ENCODE measurements around the gene LDLRAD3. TPM values are rescaled to one million over a fixed set of nuclear protein-coding genes. Genes with fewer than 3 reads are reported as not detected.

Gene LDLRAD3
- total RNA-seq, 1 experiment from 2014 or later: 28.1 TPM

DNA sequence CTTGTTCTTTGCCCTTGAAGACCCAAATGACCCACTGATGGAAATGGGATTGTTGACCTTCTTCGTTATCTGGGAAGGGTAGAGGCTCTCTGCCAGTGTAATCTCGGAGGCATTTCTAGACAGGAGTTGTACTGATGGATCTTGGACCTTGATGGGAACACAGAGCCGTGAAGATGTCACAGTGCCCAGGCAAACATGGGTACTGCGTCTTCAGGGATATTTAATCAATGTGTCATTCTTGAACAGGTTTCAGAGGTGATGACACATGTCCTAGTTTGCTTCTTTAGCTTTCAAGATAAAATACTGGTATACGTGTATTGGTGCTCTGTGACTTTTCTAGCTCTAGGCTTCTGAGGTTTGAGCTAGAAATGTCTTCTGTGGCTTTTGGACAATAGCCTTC lies 6.2 kb downstream of the LDLRAD3 start:
- no TSS peak for BruUV-seq (replicated peaks)
- POLR2A ChIA-PET: no interaction called here
- Histone ChIP-seq H3K27ac (ENCODE audit: low read length) (no peak overlapping the region), H3K4me3 (ENCODE audit: low read depth in 2 of 2, low read length in 2 of 2) (no peak overlapping the region), H3K4me1 (ENCODE audit: control insufficient read depth, insufficient read depth, low read length) (peaks cover 29% of the 10 kb centered on the region), H3K9me3 (ENCODE audit: control insufficient read depth, insufficient read depth, low read depth, low read length) (no peaks in the 10 kb centered on the region), H3K36me3 (ENCODE audit: control insufficient read depth, insufficient read depth, low read length) (no peaks in the 10 kb centered on the region), H3K27me3 (ENCODE audit: control insufficient read depth, insufficient read depth, low read length) (no peaks in the 10 kb centered on the region)
- DNase-seq (ENCODE audit: low read depth, low spot score): no peak
- in situ Hi-C loops (cut with HindIII; ENCODE audit: low pct_unique_long_range_greater_than_20kb, low sequenced_read_pairs): no loop called here
- CTCF ChIA-PET: interaction anchor here (0.8 kb wide), 1 partner anchor 128 kb away, joined by 4 read pairs; no protein-coding TSS in a partner anchor
- ATAC-seq: no peak
- intact Hi-C loops (cut with micrococcal nuclease; ENCODE audit: unreplicated experiment): no loop called here
- TF ChIP-seq, protein P1, sequence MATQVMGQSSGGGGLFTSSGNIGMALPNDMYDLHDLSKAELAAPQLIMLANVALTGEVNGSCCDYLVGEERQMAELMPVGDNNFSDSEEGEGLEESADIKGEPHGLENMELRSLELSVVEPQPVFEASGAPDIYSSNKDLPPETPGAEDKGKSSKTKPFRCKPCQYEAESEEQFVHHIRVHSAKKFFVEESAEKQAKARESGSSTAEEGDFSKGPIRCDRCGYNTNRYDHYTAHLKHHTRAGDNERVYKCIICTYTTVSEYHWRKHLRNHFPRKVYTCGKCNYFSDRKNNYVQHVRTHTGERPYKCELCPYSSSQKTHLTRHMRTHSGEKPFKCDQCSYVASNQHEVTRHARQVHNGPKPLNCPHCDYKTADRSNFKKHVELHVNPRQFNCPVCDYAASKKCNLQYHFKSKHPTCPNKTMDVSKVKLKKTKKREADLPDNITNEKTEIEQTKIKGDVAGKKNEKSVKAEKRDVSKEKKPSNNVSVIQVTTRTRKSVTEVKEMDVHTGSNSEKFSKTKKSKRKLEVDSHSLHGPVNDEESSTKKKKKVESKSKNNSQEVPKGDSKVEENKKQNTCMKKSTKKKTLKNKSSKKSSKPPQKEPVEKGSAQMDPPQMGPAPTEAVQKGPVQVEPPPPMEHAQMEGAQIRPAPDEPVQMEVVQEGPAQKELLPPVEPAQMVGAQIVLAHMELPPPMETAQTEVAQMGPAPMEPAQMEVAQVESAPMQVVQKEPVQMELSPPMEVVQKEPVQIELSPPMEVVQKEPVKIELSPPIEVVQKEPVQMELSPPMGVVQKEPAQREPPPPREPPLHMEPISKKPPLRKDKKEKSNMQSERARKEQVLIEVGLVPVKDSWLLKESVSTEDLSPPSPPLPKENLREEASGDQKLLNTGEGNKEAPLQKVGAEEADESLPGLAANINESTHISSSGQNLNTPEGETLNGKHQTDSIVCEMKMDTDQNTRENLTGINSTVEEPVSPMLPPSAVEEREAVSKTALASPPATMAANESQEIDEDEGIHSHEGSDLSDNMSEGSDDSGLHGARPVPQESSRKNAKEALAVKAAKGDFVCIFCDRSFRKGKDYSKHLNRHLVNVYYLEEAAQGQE (IDR thresholded peaks at IDR 0.05; ENCODE audit: insufficient read depth in 1 of 2, low read depth in 2 of 2, low read length in 1 of 2): no peak
- no peak for TF ChIP-seq SIN3A (IDR thresholded peaks at IDR 0.05; ENCODE audit: borderline replicate concordance, insufficient read depth, low read depth, low read length)
- no peak for TF ChIP-seq TCF7L2 (IDR thresholded peaks at IDR 0.05; ENCODE audit: low read depth, low read length)
- TF ChIP-seq POLR2AphosphoS5 (IDR thresholded peaks at IDR 0.05; ENCODE audit: low read depth, low read length): no peak
- TF ChIP-seq, protein P2, sequence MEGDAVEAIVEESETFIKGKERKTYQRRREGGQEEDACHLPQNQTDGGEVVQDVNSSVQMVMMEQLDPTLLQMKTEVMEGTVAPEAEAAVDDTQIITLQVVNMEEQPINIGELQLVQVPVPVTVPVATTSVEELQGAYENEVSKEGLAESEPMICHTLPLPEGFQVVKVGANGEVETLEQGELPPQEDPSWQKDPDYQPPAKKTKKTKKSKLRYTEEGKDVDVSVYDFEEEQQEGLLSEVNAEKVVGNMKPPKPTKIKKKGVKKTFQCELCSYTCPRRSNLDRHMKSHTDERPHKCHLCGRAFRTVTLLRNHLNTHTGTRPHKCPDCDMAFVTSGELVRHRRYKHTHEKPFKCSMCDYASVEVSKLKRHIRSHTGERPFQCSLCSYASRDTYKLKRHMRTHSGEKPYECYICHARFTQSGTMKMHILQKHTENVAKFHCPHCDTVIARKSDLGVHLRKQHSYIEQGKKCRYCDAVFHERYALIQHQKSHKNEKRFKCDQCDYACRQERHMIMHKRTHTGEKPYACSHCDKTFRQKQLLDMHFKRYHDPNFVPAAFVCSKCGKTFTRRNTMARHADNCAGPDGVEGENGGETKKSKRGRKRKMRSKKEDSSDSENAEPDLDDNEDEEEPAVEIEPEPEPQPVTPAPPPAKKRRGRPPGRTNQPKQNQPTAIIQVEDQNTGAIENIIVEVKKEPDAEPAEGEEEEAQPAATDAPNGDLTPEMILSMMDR (IDR thresholded peaks at IDR 0.05): no peak

DNA sequence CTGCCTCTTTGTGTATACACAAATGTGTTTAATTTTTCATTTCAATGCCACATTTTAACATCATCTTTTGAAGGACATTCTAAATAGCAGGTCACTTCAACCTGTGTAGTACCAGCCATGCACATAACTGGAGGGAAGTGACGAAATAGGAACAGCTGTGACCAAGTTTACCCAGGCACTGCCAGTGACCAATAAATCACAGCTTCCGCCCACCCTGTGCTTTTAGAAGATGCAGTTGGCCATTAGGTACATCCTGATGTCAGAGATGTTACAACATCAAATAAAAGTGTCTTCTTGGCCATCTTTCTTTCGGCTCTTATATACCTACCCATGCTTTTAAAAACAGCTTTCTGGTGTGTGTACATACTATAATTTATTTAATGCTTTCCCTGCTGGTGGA lies 7.8 kb downstream of the LDLRAD3 start:
- DNase-seq (ENCODE audit: low read depth, low spot score) (no peak), ATAC-seq (no peak)
- Histone ChIP-seq H3K4me1 (ENCODE audit: control insufficient read depth, insufficient read depth, low read length) (peaks cover 14% of the 10 kb centered on the region), H3K9me3 (ENCODE audit: control insufficient read depth, insufficient read depth, low read depth, low read length) (no peaks in the 10 kb centered on the region), H3K4me3 (ENCODE audit: low read depth in 2 of 2, low read length in 2 of 2) (no peak overlapping the region), H3K27ac (ENCODE audit: low read length) (no peak overlapping the region), H3K27me3 (ENCODE audit: control insufficient read depth, insufficient read depth, low read length) (no peaks in the 10 kb centered on the region), H3K36me3 (ENCODE audit: control insufficient read depth, insufficient read depth, low read length) (no peaks in the 10 kb centered on the region)
- in situ Hi-C loops (cut with HindIII; ENCODE audit: low pct_unique_long_range_greater_than_20kb, low sequenced_read_pairs) (no loop called here), intact Hi-C loops (cut with micrococcal nuclease; ENCODE audit: unreplicated experiment) (no loop called here)
- BruUV-seq (replicated peaks): no TSS peak
- ChIA-PET CTCF (no interaction called here), POLR2A (no interaction called here)
- TF ChIP-seq POLR2AphosphoS5 (IDR thresholded peaks at IDR 0.05; ENCODE audit: low read depth, low read length): no peak
- TF ChIP-seq TCF7L2 (IDR thresholded peaks at IDR 0.05; ENCODE audit: low read depth, low read length): no peak
- no peak for TF ChIP-seq SIN3A (IDR thresholded peaks at IDR 0.05; ENCODE audit: borderline replicate concordance, insufficient read depth, low read depth, low read length)

- ChIA-PET POLR2A (no interaction called here), CTCF (no interaction called here)
- H3K27me3 ChIP-seq (ENCODE audit: control insufficient read depth, insufficient read depth, low read length): no peaks in the 10 kb centered on the region
- H3K9me3 ChIP-seq (ENCODE audit: control insufficient read depth, insufficient read depth, low read depth, low read length): no peaks in the 10 kb centered on the region
- intact Hi-C loops (cut with micrococcal nuclease; ENCODE audit: unreplicated experiment) (no loop called here), in situ Hi-C loops (cut with HindIII; ENCODE audit: low pct_unique_long_range_greater_than_20kb, low sequenced_read_pairs) (no loop called here)
- no peaks in the 10 kb centered on the region for H3K36me3 ChIP-seq (ENCODE audit: control insufficient read depth, insufficient read depth, low read length)
- H3K27ac ChIP-seq (ENCODE audit: low read length): no peak overlapping the region; the same call in 1 of the 2 replicates
- no peak for ATAC-seq
- no TSS peak for BruUV-seq (replicated peaks)
- peaks cover 11% of the 10 kb centered on the region; the same call in 1 of the 2 replicates for H3K4me1 ChIP-seq (ENCODE audit: control insufficient read depth, insufficient read depth, low read length)
- TF ChIP-seq POLR2AphosphoS5 (IDR thresholded peaks at IDR 0.05; ENCODE audit: low read depth, low read length) (no peak), TCF7L2 (IDR thresholded peaks at IDR 0.05; ENCODE audit: low read depth, low read length) (no peak), SIN3A (IDR thresholded peaks at IDR 0.05; ENCODE audit: borderline replicate concordance, insufficient read depth, low read depth, low read length) (no peak)
- TF ChIP-seq, protein P2 (IDR thresholded peaks at IDR 0.05): no peak
- TF ChIP-seq, protein P1 (IDR thresholded peaks at IDR 0.05; ENCODE audit: insufficient read depth in 1 of 2, low read depth in 2 of 2, low read length in 1 of 2): no peak
- DNase-seq (ENCODE audit: low read depth, low spot score): no peak
- no peak overlapping the region for H3K4me3 ChIP-seq (ENCODE audit: low read depth in 2 of 2, low read length in 2 of 2)
Observed at GRCh38 chr11:35953081-35953760, 9.4 kb downstream of the LDLRAD3 start.

Measured in Panc1 (cell line).